Mesendoderm (in vitro differentiated cells): Measurements from ENCODE around the gene TRH.

Experiments used
- DNase-seq: peaks from one replicate; pipeline ENCODE4 v3.0.0; 2013
- H2AK5ac ChIP-seq: 2 replicates; pipeline ENCODE4 v1.6.1; 2013; ENCODE audit warnings: low read length, inconsistent platforms
- H2BK120ac ChIP-seq: 2 replicates; pipeline ENCODE4 v1.6.1; 2013; ENCODE audit warnings: low read depth, mild to moderate bottlenecking, low read length, moderate library complexity, mixed read lengths
- H2BK15ac ChIP-seq: replicated peaks from 2 replicates; pipeline ENCODE4 v1.6.1; 2013; ENCODE audit warnings: low read depth, mild to moderate bottlenecking, moderate library complexity
- H2BK5ac ChIP-seq: 2 replicates; pipeline ENCODE4 v1.6.1; 2013; ENCODE audit warnings: low read length, inconsistent platforms
- H3K18ac ChIP-seq: 2 replicates; pipeline ENCODE4 v1.6.1; 2013; ENCODE audit warnings: mild to moderate bottlenecking, low read length, mixed read lengths
- H3K23ac ChIP-seq: one replicate; pipeline ENCODE4 v1.6.1; 2013; ENCODE audit warnings: low read length
- H3K27ac ChIP-seq: 2 replicates; pipeline ENCODE4 v1.5.1; 2013; ENCODE audit warnings: low read depth, mild to moderate bottlenecking, inconsistent platforms, low read length, moderate library complexity
- H3K27me3 ChIP-seq: 2 replicates; pipeline ENCODE4 v1.6.1; 2013; ENCODE audit warnings: low read length, control low read depth, mild to moderate bottlenecking, inconsistent platforms; ENCODE audit not compliant: insufficient read depth, poor library complexity
- H3K36me3 ChIP-seq: 2 replicates; pipeline ENCODE4 v1.6.1; 2013; ENCODE audit warnings: low read length, inconsistent platforms; ENCODE audit not compliant: control insufficient read depth, insufficient read depth
- H3K4ac ChIP-seq: one replicate; pipeline ENCODE4 v1.6.1; 2013; ENCODE audit warnings: low read depth, mild to moderate bottlenecking, low read length, moderate library complexity
- H3K4me1 ChIP-seq: 2 replicates; pipeline ENCODE4 v1.6.1; 2013; ENCODE audit warnings: low read depth, low read length, inconsistent platforms; ENCODE audit not compliant: control insufficient read depth
- H3K4me2 ChIP-seq: 2 replicates; pipeline ENCODE4 v1.6.1; 2013; ENCODE audit warnings: low read length
- H3K4me3 ChIP-seq: 2 replicates; pipeline ENCODE4 v1.5.1; 2013; ENCODE audit warnings: mild to moderate bottlenecking, low read length
- H3K56ac ChIP-seq: one replicate; pipeline ENCODE4 v1.6.1; 2013; ENCODE audit warnings: low read length
- H3K79me1 ChIP-seq: 2 replicates; pipeline ENCODE4 v1.6.1; 2013; ENCODE audit warnings: low read length, inconsistent platforms
- H3K79me2 ChIP-seq: 2 replicates; pipeline ENCODE4 v1.6.1; 2013; ENCODE audit warnings: mild to moderate bottlenecking, low read length; ENCODE audit not compliant: control insufficient read depth, insufficient read depth
- H3K9ac ChIP-seq: 2 replicates; pipeline ENCODE4 v1.6.1; 2013; ENCODE audit warnings: low read length, inconsistent platforms
- H4K5ac ChIP-seq: one replicate; pipeline ENCODE4 v1.6.1; 2013; ENCODE audit warnings: low read length
- H4K8ac ChIP-seq: one replicate; pipeline ENCODE4 v1.6.1; 2013; ENCODE audit warnings: low read depth, mild to moderate bottlenecking, control low read depth, low read length, moderate library complexity
- WGBS: extraction: QIAGEN DNeasy Blood & Tissue Kit; methylation state at CpG from one replicate; pipeline ENCODE4 v1.1.7; 2013; ENCODE audit warnings: low lambda C conversion rate, missing lambda C conversion rate; ENCODE audit not compliant: insufficient coverage; ENCODE audit errors: extremely low coverage; 5-methylcytosine and 5-hydroxymethylcytosine counted together

The TRH gene

DNA sequence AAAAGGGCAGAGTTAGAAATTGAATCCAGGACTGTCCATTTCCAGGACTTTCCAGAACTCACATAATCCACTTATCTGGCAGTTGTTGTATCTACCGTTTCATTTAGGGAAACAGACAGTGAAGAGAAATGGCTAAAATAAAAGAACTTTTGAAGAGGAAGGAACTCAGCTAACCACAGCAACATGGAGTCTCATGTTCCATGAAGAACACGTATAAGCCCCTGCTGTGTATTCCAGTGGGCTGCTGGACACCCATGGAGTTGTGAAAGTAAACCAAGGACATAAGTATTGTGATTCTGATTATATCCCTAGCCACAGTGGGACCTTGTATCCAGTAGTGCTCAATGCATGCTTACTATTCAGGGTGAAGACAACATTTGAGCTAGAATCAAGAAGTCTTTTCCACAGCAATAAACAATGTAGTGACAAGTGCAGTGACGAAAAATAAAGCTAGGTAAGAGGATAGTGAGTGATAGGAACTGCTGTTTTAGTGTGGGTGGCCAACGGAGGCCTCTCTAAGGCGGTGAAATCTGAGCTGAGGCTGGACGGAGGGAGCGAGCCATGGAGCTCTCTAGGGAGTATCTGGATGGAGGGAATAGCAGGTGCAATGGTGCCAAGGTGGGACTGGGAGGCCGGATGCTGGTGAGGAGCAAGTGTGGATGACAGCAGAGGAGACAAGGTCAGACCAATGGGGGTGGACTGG lies 26.8 kb upstream of the TRH start:
- no peaks in the 10 kb centered on the region for H3K79me1 ChIP-seq
- H3K4ac ChIP-seq, result no peak overlapping the region
- H3K4me1 ChIP-seq, result no peaks in the 10 kb centered on the region
- H3K9ac ChIP-seq, result no peak overlapping the region
- no peak overlapping the region for H2BK5ac ChIP-seq
- no peak overlapping the region for H3K4me3 ChIP-seq
- H3K56ac ChIP-seq, result no peak overlapping the region
- WGBS, result no CpG with 5 or more reads among the region's 8 CpGs
- no peaks in the 10 kb centered on the region for H3K27me3 ChIP-seq
- no peak overlapping the region for H2BK120ac ChIP-seq
- H2BK15ac ChIP-seq, result no peak overlapping the region
- H2AK5ac ChIP-seq, result no peak overlapping the region
- no peak overlapping the region for H3K23ac ChIP-seq
- DNase-seq, result no peak
- no peak overlapping the region for H3K27ac ChIP-seq
- H3K79me2 ChIP-seq, result no peaks in the 10 kb centered on the region
- H3K18ac ChIP-seq, result no peak overlapping the region
- no peaks in the 10 kb centered on the region for H3K36me3 ChIP-seq
- no peak overlapping the region for H4K8ac ChIP-seq
- H3K4me2 ChIP-seq, result no peak overlapping the region
- H4K5ac ChIP-seq, result no peak overlapping the region

DNA sequence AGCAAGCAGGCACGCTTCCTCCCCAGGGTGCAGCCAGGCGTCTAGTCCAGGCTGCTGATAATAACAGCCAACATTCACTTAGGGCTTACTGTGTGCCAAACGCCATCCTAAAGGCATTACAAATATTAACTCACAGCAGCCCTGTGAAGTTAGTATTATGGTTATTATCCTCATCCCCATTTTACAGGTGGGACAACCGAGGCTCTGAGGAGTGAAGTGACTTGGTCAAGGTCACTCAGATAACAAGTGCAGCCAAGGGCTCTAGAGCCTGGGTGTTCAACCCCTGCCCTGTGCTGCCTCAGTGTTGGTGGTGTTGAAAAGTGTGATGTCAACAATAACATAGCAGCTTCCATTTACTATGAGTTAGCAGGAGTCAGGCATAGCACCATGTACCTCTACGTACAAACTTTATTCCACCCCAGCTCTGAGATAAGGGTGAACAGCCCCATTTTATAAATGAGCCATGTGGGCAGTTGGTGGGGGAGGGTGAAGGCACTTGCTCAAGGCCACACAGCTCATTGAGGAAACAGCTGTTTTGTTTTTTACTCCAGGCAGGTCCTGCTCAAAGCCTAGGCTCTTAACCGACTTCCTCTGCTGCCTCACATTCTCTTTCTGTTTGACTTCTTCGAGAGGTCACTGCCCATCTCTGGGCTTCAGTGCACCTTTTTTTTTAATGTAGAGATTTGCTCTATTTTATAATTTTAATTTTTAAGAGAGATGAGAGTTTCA lies 24.0 kb upstream of the TRH start:
- no CpG with 5 or more reads among the region's 7 CpGs for WGBS

DNA sequence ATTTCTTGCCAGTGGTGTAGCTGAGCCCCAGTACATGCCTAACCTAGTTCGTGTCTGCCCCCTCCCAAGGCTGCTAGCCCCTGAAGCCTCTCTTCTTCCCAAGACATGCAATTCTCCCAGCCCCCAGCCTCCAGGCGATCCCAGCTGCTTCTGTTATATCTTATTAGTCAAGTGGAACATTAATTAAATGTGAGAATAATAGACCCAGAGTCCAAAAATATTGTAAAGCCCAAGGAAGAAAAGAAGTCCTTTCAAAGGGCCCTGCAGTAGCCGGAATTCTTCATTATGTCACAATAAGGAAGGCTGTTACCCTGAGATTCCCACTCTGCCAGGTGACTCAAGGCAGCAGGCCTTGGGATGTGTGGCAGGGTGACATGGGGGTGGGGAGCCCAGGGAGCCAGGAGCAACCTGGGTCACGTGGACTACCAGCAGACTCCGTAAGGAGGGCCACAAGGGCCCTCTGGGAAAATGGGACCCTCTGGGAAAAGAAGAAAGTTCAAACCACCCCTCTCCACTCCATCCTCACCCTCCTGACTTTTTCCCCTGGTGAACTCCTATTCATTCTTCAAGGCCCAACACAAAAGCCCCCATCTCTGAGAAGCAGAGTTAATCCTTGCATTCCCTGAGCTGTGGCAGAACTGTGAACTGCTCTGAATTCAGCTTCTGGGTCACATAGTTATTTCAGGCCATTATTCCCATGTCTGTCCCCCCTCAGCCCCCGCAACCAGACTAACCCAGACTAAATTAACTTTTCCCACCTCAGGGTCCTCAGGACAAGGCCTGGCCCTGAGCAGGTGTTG lies 21.8 kb upstream of the TRH start:
- no peak overlapping the region for H4K8ac ChIP-seq
- WGBS, result no CpG with 5 or more reads among the region's 6 CpGs
- no peak overlapping the region for H3K4me3 ChIP-seq
- no peak for DNase-seq
- H3K27ac ChIP-seq, result no peak overlapping the region
- H2AK5ac ChIP-seq, result no peak overlapping the region
- no peak overlapping the region for H2BK5ac ChIP-seq
- H3K4me1 ChIP-seq, result no peaks in the 10 kb centered on the region
- no peak overlapping the region for H3K23ac ChIP-seq
- no peak overlapping the region for H2BK15ac ChIP-seq
- no peaks in the 10 kb centered on the region for H3K36me3 ChIP-seq
- no peak overlapping the region for H3K9ac ChIP-seq
- no peak overlapping the region for H3K4me2 ChIP-seq
- no peaks in the 10 kb centered on the region for H3K27me3 ChIP-seq
- no peak overlapping the region for H3K56ac ChIP-seq
- no peaks in the 10 kb centered on the region for H3K79me1 ChIP-seq
- no peak overlapping the region for H2BK120ac ChIP-seq
- no peak overlapping the region for H3K4ac ChIP-seq
- no peak overlapping the region for H3K18ac ChIP-seq
- H4K5ac ChIP-seq, result no peak overlapping the region
- no peaks in the 10 kb centered on the region for H3K79me2 ChIP-seq

More for the DNA sequence above, 24.0 kb upstream of the TRH start:
- Histone ChIP-seq H3K79me1 (no peaks in the 10 kb centered on the region), H3K56ac (no peak overlapping the region), H2BK5ac (no peak overlapping the region), H2AK5ac (no peak overlapping the region), H3K27me3 (no peaks in the 10 kb centered on the region), H3K4me2 (no peak overlapping the region), H3K27ac (no peak overlapping the region), H3K4ac (no peak overlapping the region), H4K5ac (no peak overlapping the region), H3K36me3 (no peaks in the 10 kb centered on the region), H4K8ac (no peak overlapping the region), H3K18ac (no peak overlapping the region), H3K4me3 (no peak overlapping the region), H3K23ac (no peak overlapping the region), H3K9ac (no peak overlapping the region), H2BK15ac (no peak overlapping the region), H3K4me1 (no peaks in the 10 kb centered on the region), H2BK120ac (no peak overlapping the region), H3K79me2 (no peaks in the 10 kb centered on the region)
- no peak for DNase-seq

DNA sequence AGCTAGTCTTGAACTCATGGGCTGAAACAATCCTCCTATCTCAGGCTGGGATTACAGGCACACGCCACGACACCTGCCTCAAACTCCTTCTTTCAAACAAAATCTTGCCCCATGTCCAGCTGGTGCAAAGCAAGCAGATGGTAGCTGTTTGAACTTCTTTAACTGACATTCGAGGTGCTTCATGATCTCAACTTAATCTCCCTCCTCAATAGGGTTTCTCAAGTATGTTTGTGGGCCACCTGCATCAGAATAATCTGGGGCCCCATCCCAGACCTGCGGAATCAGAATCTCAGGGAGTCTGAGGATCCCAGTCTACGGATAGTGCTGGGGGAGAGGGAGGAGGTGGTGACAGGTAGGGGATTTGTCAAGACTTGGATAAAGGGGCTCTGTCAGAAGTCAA lies 20.9 kb upstream of the TRH start:
- DNase-seq, result no peak
- no peaks in the 10 kb centered on the region for H3K4me1 ChIP-seq
- H3K23ac ChIP-seq, result no peak overlapping the region
- no peak overlapping the region for H3K4ac ChIP-seq
- no peak overlapping the region for H4K5ac ChIP-seq
- no peaks in the 10 kb centered on the region for H3K27me3 ChIP-seq
- H2BK15ac ChIP-seq, result no peak overlapping the region
- H3K79me2 ChIP-seq, result no peaks in the 10 kb centered on the region
- H2AK5ac ChIP-seq, result no peak overlapping the region
- no CpG with 5 or more reads among the region's 5 CpGs for WGBS
- H2BK120ac ChIP-seq, result no peak overlapping the region
- no peak overlapping the region for H3K27ac ChIP-seq
- no peak overlapping the region for H3K4me3 ChIP-seq
- no peaks in the 10 kb centered on the region for H3K36me3 ChIP-seq
- H4K8ac ChIP-seq, result no peak overlapping the region
- H3K4me2 ChIP-seq, result no peak overlapping the region
- no peaks in the 10 kb centered on the region for H3K79me1 ChIP-seq
- H3K56ac ChIP-seq, result no peak overlapping the region
- no peak overlapping the region for H2BK5ac ChIP-seq
- no peak overlapping the region for H3K18ac ChIP-seq
- H3K9ac ChIP-seq, result no peak overlapping the region

DNA sequence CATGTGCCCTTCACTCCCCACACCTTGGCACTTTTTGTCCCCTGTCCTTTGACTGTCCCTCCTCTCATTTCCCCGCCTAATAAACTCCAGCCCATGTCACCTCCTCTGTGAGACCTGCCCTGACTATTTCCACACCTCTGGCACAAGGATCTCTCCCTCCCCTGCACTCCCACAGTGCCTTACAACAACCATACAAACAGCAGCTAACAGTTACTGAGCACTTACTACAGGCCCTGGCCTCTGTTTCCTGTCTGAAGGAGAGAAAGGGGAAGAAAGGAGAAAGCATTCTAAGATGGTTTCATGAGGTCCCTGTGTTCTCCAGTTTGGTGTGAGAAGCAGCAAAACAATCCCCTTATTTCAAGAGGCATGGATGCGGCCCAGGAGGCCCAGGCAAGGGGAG lies 20.0 kb upstream of the TRH start:
- Histone ChIP-seq H3K27ac (no peak overlapping the region), H4K5ac (no peak overlapping the region), H2AK5ac (no peak overlapping the region), H2BK120ac (no peak overlapping the region), H3K79me1 (no peaks in the 10 kb centered on the region), H2BK15ac (no peak overlapping the region), H3K4ac (no peak overlapping the region), H3K18ac (no peak overlapping the region), H3K79me2 (no peaks in the 10 kb centered on the region), H3K4me1 (no peaks in the 10 kb centered on the region), H4K8ac (no peak overlapping the region), H3K4me3 (no peak overlapping the region), H3K27me3 (no peaks in the 10 kb centered on the region), H3K36me3 (no peaks in the 10 kb centered on the region), H3K4me2 (no peak overlapping the region), H3K9ac (no peak overlapping the region), H2BK5ac (no peak overlapping the region), H3K56ac (no peak overlapping the region), H3K23ac (peak overlapping the region; percentile 29)
- no peak for DNase-seq
- no CpG with 5 or more reads among the region's 2 CpGs for WGBS
